RWPE1 (cell line): ENCODE measurements around the gene AKAP13.

Experiments used
- CTCF ChIA-PET: fragments of 350-600 bp; sonication (Branson Sonifier 250); formaldehyde crosslinking; extraction: SDS; loops from one replicate; lab custom pipeline; 2021; lab: Yijun Ruan, JAX
- POLR2A ChIA-PET: fragments of 400-600 bp; formaldehyde crosslinking; extraction: SDS; loops from one replicate; lab custom pipeline; 2020; ENCODE audit warnings: antibody characterized with exemption; ENCODE audit not compliant: low non-redundant PET; lab: Yijun Ruan, JAX
- DNase-seq: peaks from one replicate; pipeline ENCODE4 v3.0.0; 2012; ENCODE audit warnings: low spot score
- H3K27ac ChIP-seq: fragments of 450-650 bp; 2 replicates; pipeline ENCODE4 v1.5.1; 2017
- TF ChIP-seq, protein P1 (sequence below): fragments of 450-650 bp; conservative IDR thresholded peaks from 2 replicates; pipeline ENCODE4 v1.5.1; 2017; ENCODE audit warnings: low read depth, mild to moderate bottlenecking

AKAP13 gene

DNA sequence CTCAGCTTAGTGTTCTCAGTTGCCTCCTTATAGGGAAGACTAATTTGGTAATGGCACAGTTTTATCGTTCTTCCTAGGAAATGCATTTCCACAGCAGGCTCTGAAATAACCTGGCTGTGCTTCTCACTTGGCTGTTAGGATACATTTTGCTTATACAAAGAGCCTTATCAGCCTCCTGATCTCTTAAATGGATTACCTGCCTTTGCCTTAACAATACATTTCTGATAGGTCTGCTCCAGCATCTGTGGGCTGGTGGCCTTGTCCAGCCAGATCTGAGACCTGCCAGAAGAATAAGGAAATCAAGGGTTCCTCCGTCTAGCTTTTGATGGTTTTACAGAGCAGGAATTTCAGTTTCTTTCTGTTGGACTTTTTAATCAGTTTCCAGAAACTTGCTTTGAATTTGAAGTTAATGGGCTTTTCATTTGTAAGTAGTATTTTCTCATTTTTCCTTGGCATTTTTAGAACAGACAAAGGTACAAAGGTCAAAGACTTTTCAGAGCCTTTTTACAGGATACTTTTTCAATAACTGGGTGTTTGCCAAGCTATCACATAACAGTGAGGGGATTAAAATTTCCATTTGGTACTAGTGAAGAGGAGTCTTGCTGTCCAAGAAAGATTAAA, 116.3 kb downstream of the AKAP13 start:
- no peak for DNase-seq
- ChIA-PET POLR2A (no interaction called here), CTCF (interaction anchor here (0.9 kb wide), 1 partner anchor 207 kb away, joined by 3 read pairs; no protein-coding TSS in a partner anchor)
- H3K27ac ChIP-seq, result no peak overlapping the region
- TF ChIP-seq, protein P1, sequence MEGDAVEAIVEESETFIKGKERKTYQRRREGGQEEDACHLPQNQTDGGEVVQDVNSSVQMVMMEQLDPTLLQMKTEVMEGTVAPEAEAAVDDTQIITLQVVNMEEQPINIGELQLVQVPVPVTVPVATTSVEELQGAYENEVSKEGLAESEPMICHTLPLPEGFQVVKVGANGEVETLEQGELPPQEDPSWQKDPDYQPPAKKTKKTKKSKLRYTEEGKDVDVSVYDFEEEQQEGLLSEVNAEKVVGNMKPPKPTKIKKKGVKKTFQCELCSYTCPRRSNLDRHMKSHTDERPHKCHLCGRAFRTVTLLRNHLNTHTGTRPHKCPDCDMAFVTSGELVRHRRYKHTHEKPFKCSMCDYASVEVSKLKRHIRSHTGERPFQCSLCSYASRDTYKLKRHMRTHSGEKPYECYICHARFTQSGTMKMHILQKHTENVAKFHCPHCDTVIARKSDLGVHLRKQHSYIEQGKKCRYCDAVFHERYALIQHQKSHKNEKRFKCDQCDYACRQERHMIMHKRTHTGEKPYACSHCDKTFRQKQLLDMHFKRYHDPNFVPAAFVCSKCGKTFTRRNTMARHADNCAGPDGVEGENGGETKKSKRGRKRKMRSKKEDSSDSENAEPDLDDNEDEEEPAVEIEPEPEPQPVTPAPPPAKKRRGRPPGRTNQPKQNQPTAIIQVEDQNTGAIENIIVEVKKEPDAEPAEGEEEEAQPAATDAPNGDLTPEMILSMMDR, result no peak

DNA sequence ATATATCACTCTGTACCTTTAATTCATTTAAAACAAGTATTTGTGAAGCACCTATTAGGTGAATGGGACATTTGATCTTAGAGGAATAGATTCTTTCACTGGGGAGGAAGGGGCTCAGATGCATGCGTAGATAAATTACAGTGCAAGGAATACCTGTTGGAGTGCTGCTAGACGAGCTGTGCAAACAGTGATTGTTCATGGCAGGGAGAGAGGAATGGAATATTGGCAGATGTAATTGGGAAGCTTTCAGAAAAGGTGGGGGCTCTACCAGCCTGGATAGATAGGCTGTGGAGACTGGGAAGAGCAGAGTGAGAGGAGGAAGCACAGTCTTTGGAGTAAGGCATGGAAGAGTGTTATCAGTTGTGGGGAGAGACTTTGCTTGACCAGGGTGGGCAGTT, 116.8 kb downstream of the AKAP13 start:
- ChIA-PET CTCF (interaction anchor here (0.7 to 0.9 kb wide), 2 partner anchors 24 to 207 kb away, joined by 3 read pairs; no protein-coding TSS in a partner anchor), POLR2A (no interaction called here)
- TF ChIP-seq, protein P1, result no peak
- DNase-seq, result no peak
- no peak overlapping the region for H3K27ac ChIP-seq

DNA sequence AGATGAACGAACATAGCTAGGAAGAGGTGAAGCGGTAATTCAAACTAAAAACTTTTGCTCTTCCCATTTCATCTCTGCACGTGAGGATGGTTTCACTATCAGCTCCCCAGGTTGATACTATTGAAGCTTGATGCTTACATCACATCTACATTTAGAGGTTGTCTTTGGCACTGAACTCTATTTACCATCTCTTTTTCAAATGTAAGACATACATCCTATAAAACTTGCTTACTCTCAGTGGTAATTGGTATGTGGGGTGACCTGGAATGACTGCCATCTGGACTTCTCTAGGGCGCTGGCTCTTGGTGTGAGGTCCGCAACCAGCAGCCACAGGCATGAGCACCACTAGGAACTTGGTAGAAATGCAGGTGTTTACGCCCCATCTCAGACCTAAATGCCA, 118.1 kb downstream of the AKAP13 start:
- no peak overlapping the region for H3K27ac ChIP-seq
- ChIA-PET CTCF (interaction anchor here (0.8 kb wide), 1 partner anchor 167 kb away, joined by 4 read pairs; no protein-coding TSS in a partner anchor), POLR2A (no interaction called here)
- no peak for DNase-seq
- TF ChIP-seq, protein P1, result no peak

DNA sequence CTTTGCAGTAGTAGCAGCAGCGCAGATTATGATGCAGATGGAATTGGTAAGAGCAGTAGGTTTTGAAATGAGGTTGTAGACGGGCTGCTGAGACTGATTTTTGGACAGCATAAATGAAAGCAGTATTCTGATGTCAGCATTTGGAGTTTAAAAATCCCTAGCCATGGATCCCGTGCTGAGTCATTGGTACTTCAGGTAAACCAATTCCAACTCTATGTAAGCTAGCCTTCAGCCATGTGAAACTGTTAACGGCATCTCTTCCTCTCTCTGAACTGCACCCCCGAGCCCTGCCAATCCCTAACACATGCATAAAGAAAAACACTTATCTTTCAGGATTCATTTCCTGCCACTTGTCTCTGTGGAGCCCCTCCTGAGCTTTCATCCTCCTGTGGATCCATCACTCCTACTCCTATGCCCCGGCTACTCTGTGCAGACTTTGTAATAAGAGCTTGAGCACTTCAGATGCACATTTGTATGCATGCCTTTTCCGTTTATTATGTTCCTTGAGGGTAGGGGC, 119.0 kb downstream of the AKAP13 start:
- ChIA-PET POLR2A (no interaction called here), CTCF (interaction anchor here (1.5 kb wide), 1 partner anchor 203 kb away, joined by 4 read pairs; no protein-coding TSS in a partner anchor)
- H3K27ac ChIP-seq, result no peak overlapping the region
- DNase-seq, result no peak
- TF ChIP-seq, protein P1, result no peak

DNA sequence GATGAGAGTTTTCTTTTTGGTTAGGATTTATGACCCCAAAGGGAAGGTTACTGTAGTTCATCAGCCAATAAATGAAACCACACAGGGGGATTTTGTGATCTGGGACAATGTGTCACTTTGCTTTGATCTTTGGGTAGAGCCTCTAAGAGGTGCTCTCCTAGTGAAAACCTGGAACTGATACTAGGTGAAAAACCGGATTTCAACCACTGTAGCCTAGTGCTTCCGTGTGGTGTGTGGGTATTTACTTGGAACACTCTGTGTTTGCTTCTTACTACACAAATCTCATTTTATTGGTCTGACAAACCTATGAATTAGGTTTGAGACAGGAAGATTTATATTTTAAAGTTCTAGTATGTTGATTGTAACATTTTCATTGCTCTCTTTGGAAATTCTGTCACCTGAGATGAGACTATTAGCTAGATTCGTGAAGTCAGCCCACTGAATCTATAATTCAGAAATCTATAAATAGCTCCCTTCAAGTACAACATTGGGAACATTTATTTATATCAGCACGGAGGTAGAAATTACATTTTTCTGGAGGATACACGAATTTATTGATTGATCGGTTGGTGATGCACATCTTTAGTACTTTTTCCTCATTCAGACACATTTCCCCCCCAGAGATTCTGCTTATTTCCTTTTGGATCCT, 119.8 kb downstream of the AKAP13 start:
- CTCF ChIA-PET, result interaction anchor here (0.6 to 1.5 kb wide), 2 partner anchors 14 to 204 kb away, joined by 4 read pairs; no protein-coding TSS in a partner anchor
- TF ChIP-seq, protein P1, result no peak
- POLR2A ChIA-PET, result no interaction called here
- no peak for DNase-seq
- H3K27ac ChIP-seq, result no peak overlapping the region

DNA sequence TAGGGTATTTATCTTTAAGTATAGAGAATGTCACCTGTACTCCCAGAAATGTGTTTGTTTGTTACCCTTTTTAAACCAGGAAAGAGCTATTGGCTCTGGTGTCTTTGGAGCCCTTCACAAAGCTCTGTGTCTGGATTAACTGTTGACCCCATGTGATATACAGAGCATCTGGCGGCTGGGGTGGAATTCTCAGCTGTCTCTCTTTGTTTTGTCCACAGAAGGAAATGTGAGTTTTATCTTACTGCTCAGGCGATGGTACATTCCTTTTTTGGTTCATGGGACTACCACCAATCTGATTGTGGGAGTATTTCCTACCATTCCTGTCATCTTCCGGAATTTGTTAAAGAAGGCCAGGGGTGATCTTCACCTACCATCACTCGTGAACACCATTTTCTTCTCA, 120.3 kb downstream of the AKAP13 start:
- POLR2A ChIA-PET, result no interaction called here

More for the DNA sequence above, 120.3 kb downstream of the AKAP13 start:
- CTCF ChIA-PET, result interaction anchor here (0.6 to 1.5 kb wide), 3 partner anchors 15 to 204 kb away, joined by 4 read pairs; no protein-coding TSS in a partner anchor
- no peak for DNase-seq
- H3K27ac ChIP-seq, result no peak overlapping the region
- TF ChIP-seq, protein P1, result no peak
